Measurements from ENCODE around the gene EDN1.
"Not testable (repeated sequence)": the region's sequence is repeated elsewhere in the genome, so short reads cannot be mapped to it uniquely, and the experiment has no call there.

Gene EDN1

DNA sequence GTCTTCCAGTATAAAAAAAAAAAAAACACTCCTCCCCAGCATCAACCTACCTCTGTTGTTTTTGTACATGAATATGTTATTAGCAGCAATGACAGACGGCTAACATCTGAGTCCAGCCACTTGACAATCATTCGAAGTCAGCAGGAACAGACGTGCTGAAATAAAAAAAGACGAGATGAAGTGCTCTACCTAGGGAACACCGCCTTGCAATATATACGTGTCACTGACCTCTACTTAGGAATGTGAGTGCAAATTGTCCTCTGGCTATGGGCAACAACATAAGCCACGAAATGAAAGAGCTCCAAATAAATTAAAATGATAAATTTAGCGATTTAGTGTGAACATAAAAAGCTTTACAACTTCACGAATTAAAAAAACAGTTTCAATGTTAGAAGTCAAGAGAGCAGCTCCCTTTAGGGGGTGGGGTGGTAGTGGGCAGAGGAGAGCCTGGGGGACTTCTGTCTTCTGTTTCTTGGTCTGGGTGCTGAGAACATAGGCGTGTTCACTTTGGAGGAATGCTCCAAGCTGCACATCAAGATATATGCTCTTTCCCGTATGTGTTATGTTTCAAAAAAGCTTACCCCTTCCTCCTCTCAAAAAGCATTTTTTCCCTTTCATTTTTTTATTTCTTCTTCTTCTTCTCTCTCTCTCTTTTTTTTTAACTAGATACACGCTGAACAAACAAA is 23.3 kb downstream of the EDN1 start:
- no peaks in the 10 kb centered on the region for H3K36me3 ChIP-seq (ENCODE audit: control insufficient read depth, insufficient read depth, low read length)
- no peaks in the 10 kb centered on the region for H3K27me3 ChIP-seq (ENCODE audit: control insufficient read depth, insufficient read depth, low read length)
- no peaks in the 10 kb centered on the region for H3K4me1 ChIP-seq (ENCODE audit: control insufficient read depth, insufficient read depth, low read length)
- H3K27ac ChIP-seq (ENCODE audit: low read depth, low read length) = no peak overlapping the region
- H3K9me3 ChIP-seq (ENCODE audit: control insufficient read depth, insufficient read depth, low read length) = peaks cover 6% of the 10 kb centered on the region
- no peak overlapping the region for H3K9ac ChIP-seq (ENCODE audit: low read depth, low read length)
- no peak overlapping the region for H3K4me3 ChIP-seq (ENCODE audit: low read depth, low read length)

DNA sequence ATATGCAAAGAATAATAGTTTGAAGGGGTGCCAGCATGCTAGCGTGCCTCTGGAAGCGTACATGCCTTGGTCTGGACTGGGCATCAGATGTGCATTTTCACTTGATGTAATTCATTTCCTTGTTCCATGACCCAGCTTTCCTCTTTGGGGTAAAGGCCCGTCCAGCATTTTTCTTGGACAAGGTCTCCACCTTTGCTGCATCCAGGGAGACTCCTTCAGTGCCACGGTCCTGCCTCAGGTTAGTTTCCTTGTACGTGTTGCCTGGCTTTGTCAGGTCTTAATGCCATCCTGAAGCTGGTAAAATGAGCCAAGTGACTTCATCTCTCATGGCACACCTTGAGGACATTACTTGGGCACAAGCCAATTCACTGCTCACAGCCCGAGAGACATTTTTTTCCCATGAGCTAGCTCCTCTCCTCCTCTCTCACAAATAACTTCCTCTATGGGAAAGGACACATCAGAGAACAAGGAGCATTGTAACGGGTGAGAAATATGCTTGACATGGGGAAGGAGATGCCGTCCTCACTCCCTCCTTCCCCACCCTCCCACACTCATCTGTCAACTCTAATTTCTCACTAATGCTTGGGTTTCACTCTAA is 23.9 kb downstream of the EDN1 start:
- Histone ChIP-seq H3K27me3 (ENCODE audit: control insufficient read depth, insufficient read depth, low read length) (no peaks in the 10 kb centered on the region), H3K36me3 (ENCODE audit: control insufficient read depth, insufficient read depth, low read length) (no peaks in the 10 kb centered on the region), H3K9ac (ENCODE audit: low read depth, low read length) (no peak overlapping the region), H3K4me3 (ENCODE audit: low read depth, low read length) (no peak overlapping the region), H3K9me3 (ENCODE audit: control insufficient read depth, insufficient read depth, low read length) (peaks cover 12% of the 10 kb centered on the region), H3K27ac (ENCODE audit: low read depth, low read length) (no peak overlapping the region), H3K4me1 (ENCODE audit: control insufficient read depth, insufficient read depth, low read length) (no peaks in the 10 kb centered on the region)

DNA sequence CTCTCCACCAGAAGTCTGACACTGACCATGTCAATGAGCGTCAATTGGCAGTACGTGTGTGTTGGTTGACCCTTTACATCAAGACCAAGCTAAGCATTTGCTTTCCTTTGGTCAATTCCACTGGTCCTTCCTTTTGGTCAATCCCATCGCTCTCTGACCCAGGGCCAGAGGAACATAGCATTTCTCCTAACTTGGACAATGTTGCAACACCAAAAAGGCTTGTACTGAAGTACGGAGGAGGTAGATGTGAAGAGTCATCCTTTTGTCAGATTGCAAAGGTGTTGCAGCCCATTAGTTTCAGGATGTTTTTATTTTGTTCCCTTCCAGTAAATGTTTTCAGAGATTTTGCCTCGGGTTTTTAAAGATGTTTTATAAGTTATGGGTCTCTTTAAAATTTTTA is 24.6 kb downstream of the EDN1 start:
- no peak overlapping the region for H3K4me3 ChIP-seq (ENCODE audit: low read depth, low read length)
- H3K36me3 ChIP-seq (ENCODE audit: control insufficient read depth, insufficient read depth, low read length) = no peaks in the 10 kb centered on the region
- H3K4me1 ChIP-seq (ENCODE audit: control insufficient read depth, insufficient read depth, low read length) = no peaks in the 10 kb centered on the region
- no peak overlapping the region for H3K27ac ChIP-seq (ENCODE audit: low read depth, low read length)
- peaks cover 12% of the 10 kb centered on the region for H3K9me3 ChIP-seq (ENCODE audit: control insufficient read depth, insufficient read depth, low read length)
- H3K9ac ChIP-seq (ENCODE audit: low read depth, low read length) = no peak overlapping the region
- no peaks in the 10 kb centered on the region for H3K27me3 ChIP-seq (ENCODE audit: control insufficient read depth, insufficient read depth, low read length)

GRCh38 chr6:12315292-12316081 is 25.3 kb downstream of the EDN1 start:
- H3K27ac ChIP-seq (ENCODE audit: low read depth, low read length) = no peak overlapping the region
- H3K4me1 ChIP-seq (ENCODE audit: control insufficient read depth, insufficient read depth, low read length) = no peaks in the 10 kb centered on the region
- H3K4me3 ChIP-seq (ENCODE audit: low read depth, low read length) = no peak overlapping the region
- H3K9ac ChIP-seq (ENCODE audit: low read depth, low read length) = no peak overlapping the region
- H3K9me3 ChIP-seq (ENCODE audit: control insufficient read depth, insufficient read depth, low read length) = peaks cover 12% of the 10 kb centered on the region
- H3K27me3 ChIP-seq (ENCODE audit: control insufficient read depth, insufficient read depth, low read length) = no peaks in the 10 kb centered on the region
- H3K36me3 ChIP-seq (ENCODE audit: control insufficient read depth, insufficient read depth, low read length) = no peaks in the 10 kb centered on the region

GRCh38 chr6:12318749-12319148 is 28.6 kb downstream of the EDN1 start:
- Histone ChIP-seq H3K27me3 (ENCODE audit: control insufficient read depth, insufficient read depth, low read length) (no peaks in the 10 kb centered on the region), H3K9ac (ENCODE audit: low read depth, low read length) (no peak overlapping the region), H3K27ac (ENCODE audit: low read depth, low read length) (no peak overlapping the region), H3K4me3 (ENCODE audit: low read depth, low read length) (no peak overlapping the region), H3K4me1 (ENCODE audit: control insufficient read depth, insufficient read depth, low read length) (no peaks in the 10 kb centered on the region), H3K9me3 (ENCODE audit: control insufficient read depth, insufficient read depth, low read length) (peaks cover 14% of the 10 kb centered on the region), H3K36me3 (ENCODE audit: control insufficient read depth, insufficient read depth, low read length) (no peaks in the 10 kb centered on the region)

GRCh38 chr6:12320074-12320473 is 29.9 kb downstream of the EDN1 start:
- H3K4me3 ChIP-seq (ENCODE audit: low read depth, low read length); H3K27ac ChIP-seq (ENCODE audit: low read depth, low read length); H3K9ac ChIP-seq (ENCODE audit: low read depth, low read length); H3K27me3 ChIP-seq (ENCODE audit: control insufficient read depth, insufficient read depth, low read length); H3K36me3 ChIP-seq (ENCODE audit: control insufficient read depth, insufficient read depth, low read length): not testable (repeated sequence)
- H3K9me3 ChIP-seq (ENCODE audit: control insufficient read depth, insufficient read depth, low read length) = peaks cover 14% of the 10 kb centered on the region
- peaks cover 12% of the 10 kb centered on the region for H3K4me1 ChIP-seq (ENCODE audit: control insufficient read depth, insufficient read depth, low read length)

GRCh38 chr6:12324099-12324498 is 33.9 kb downstream of the EDN1 start:
- Histone ChIP-seq H3K4me3 (ENCODE audit: low read depth, low read length) (no peak overlapping the region), H3K4me1 (ENCODE audit: control insufficient read depth, insufficient read depth, low read length) (peaks cover 41% of the 10 kb centered on the region), H3K27me3 (ENCODE audit: control insufficient read depth, insufficient read depth, low read length) (no peaks in the 10 kb centered on the region), H3K27ac (ENCODE audit: low read depth, low read length) (peak overlapping the region; percentile 83), H3K9ac (ENCODE audit: low read depth, low read length) (peak overlapping the region; percentile 22; the same call in 1 of the 2 replicates), H3K36me3 (ENCODE audit: control insufficient read depth, insufficient read depth, low read length) (no peaks in the 10 kb centered on the region), H3K9me3 (ENCODE audit: control insufficient read depth, insufficient read depth, low read length) (peaks cover 2% of the 10 kb centered on the region; the same call in 1 of the 2 replicates)

DNA sequence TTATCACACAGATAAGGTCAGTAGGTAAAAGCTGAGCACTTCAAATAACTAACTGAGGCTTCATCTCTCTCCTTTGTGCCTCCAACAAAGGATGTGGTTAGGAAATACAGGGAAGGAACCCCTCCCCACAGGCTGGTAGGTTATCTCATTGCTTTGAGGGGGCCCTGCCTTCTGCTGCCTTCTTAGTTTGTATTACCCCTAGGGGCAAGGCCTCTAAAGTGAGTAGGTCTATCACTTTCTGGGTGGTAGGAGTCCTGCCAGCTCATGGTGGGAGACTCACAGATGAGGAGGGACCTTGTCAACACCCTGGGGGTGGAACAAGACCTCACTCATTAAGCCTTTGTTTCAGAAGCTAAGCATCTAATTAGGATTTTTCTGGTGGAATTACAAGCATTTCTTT is 34.6 kb downstream of the EDN1 start:
- peaks cover 41% of the 10 kb centered on the region for H3K4me1 ChIP-seq (ENCODE audit: control insufficient read depth, insufficient read depth, low read length)
- H3K9ac ChIP-seq (ENCODE audit: low read depth, low read length) = peak overlapping the region; percentile 22; the same call in 1 of the 2 replicates
- no peaks in the 10 kb centered on the region for H3K27me3 ChIP-seq (ENCODE audit: control insufficient read depth, insufficient read depth, low read length)
- no peak overlapping the region for H3K4me3 ChIP-seq (ENCODE audit: low read depth, low read length)
- no peaks in the 10 kb centered on the region for H3K36me3 ChIP-seq (ENCODE audit: control insufficient read depth, insufficient read depth, low read length)
- H3K9me3 ChIP-seq (ENCODE audit: control insufficient read depth, insufficient read depth, low read length) = peaks cover 2% of the 10 kb centered on the region; the same call in 1 of the 2 replicates
- H3K27ac ChIP-seq (ENCODE audit: low read depth, low read length) = peak overlapping the region; percentile 83

GRCh38 chr6:12325872-12326271 is 35.7 kb downstream of the EDN1 start:
- H3K27ac ChIP-seq (ENCODE audit: low read depth, low read length) = peak overlapping the region; percentile 83
- no peaks in the 10 kb centered on the region for H3K36me3 ChIP-seq (ENCODE audit: control insufficient read depth, insufficient read depth, low read length)
- no peaks in the 10 kb centered on the region for H3K27me3 ChIP-seq (ENCODE audit: control insufficient read depth, insufficient read depth, low read length)
- peaks cover 2% of the 10 kb centered on the region; the same call in 1 of the 2 replicates for H3K9me3 ChIP-seq (ENCODE audit: control insufficient read depth, insufficient read depth, low read length)
- peak overlapping the region; percentile 7; the same call in 1 of the 2 replicates for H3K9ac ChIP-seq (ENCODE audit: low read depth, low read length)
- peak overlapping the region; percentile 43 for H3K4me3 ChIP-seq (ENCODE audit: low read depth, low read length)
- peaks cover 41% of the 10 kb centered on the region for H3K4me1 ChIP-seq (ENCODE audit: control insufficient read depth, insufficient read depth, low read length)

GRCh38 chr6:12327391-12327790 is 37.2 kb downstream of the EDN1 start:
- H3K9ac ChIP-seq (ENCODE audit: low read depth, low read length) = no peak overlapping the region
- peaks cover 41% of the 10 kb centered on the region for H3K4me1 ChIP-seq (ENCODE audit: control insufficient read depth, insufficient read depth, low read length)
- H3K36me3 ChIP-seq (ENCODE audit: control insufficient read depth, insufficient read depth, low read length) = no peaks in the 10 kb centered on the region
- no peaks in the 10 kb centered on the region for H3K27me3 ChIP-seq (ENCODE audit: control insufficient read depth, insufficient read depth, low read length)
- H3K9me3 ChIP-seq (ENCODE audit: control insufficient read depth, insufficient read depth, low read length) = no peaks in the 10 kb centered on the region
- H3K27ac ChIP-seq (ENCODE audit: low read depth, low read length) = no peak overlapping the region
- no peak overlapping the region for H3K4me3 ChIP-seq (ENCODE audit: low read depth, low read length)

DNA sequence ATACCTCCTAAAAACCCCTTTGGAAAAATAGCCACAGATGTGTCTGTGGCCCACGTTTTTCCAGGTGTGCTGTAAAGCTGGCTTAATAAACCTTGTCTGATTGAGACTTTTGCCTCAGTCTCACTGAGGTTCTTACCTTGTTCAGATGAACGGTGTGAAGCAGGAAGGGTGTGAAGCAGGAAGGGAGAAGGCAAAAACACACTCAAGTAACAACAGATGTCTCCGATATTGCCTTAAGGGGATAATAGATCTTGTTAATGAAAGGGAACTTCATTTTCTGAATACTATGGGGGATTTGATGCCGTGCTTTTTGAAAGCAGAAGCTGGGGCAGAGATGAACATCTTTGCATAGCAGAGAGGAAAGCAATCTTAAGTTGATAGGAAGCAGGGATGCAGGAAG is 37.8 kb downstream of the EDN1 start:
- H3K9ac ChIP-seq (ENCODE audit: low read depth, low read length) = no peak overlapping the region
- no peaks in the 10 kb centered on the region for H3K36me3 ChIP-seq (ENCODE audit: control insufficient read depth, insufficient read depth, low read length)
- H3K27ac ChIP-seq (ENCODE audit: low read depth, low read length) = no peak overlapping the region
- H3K9me3 ChIP-seq (ENCODE audit: control insufficient read depth, insufficient read depth, low read length) = no peaks in the 10 kb centered on the region
- no peaks in the 10 kb centered on the region for H3K27me3 ChIP-seq (ENCODE audit: control insufficient read depth, insufficient read depth, low read length)
- H3K4me1 ChIP-seq (ENCODE audit: control insufficient read depth, insufficient read depth, low read length) = peaks cover 41% of the 10 kb centered on the region
- no peak overlapping the region for H3K4me3 ChIP-seq (ENCODE audit: low read depth, low read length)

All from HUES48 (cell line).